Stimulated activated CD4-positive, alpha-beta T cell treated with anti-CD3 and anti-CD28 coated beads, Interleukin-12 subunit alpha, Interleukin-12 subunit beta, amount 100 ng/mL, for 48 hours (primary cell): Measurements from ENCODE around the gene VSIR.

Source experiments
- DNase-seq, 3 donors: peaks; one replicate each; pipeline ENCODE4 v3.0.0-alpha.2; 2020; ENCODE audit warnings: low read depth in 2 of 3, low spot score in 1 of 3

VSIR gene

DNA sequence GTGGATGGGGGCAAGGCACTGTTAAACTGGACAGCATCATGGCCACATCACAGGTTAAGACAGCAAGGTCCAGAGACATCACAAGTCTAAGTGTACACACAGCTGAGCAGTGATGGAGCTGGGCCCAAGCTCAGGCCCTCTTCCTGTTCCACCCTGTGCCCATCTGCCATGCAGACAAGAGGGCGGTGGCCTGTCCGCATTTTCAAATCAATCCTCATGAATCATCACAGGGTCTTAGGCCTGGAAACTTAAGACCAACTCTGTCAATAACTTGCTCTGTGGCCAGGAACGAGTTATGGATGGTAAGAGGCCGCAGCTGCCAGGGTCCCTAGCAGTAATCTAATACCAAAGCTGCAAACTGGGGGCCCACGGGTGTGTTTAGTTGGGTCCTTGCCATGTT, 56.9 kb downstream of the VSIR start:
- DNase-seq = no peak

DNA sequence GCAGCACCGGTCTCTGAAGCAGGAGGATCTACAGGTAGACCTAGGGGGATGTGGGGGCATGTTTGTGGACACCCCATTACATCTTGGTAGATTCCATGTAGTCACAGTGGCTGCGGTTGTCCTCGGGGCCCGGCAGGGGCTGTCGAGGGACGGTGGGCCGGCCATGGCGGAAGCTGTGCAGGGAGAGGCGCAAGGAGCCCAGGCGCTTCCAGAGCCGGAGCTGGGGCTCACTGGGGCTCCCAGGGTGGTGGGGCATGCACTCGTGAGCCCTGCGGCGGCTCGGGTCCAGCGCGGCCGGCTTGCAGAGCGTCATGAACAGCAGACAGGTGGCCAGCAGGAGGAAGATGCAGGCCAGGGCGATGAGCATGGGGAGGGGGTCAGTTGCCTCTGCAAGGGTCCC, 57.5 kb downstream of the VSIR start:
- DNase-seq = no peak

DNA sequence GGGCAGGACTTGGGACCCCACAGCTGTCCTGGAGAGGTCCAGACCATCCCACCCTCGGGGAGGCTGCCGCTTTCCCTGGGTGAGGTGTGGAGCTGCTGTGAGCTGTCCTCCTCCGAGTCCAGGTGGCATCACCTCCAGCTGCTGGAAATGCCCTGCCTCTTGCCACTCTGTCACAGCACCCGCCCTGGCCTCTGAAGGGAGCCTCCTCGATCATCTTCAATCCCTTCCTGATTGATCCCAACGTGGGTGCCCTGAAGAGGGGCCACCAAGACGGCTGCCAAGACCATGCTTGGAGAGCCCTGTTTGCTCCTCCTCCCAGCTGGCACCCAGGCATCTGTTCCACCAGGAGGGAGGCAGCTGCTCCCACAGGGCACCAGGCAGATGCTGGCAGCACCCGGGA, 58.3 kb downstream of the VSIR start:
- no peak for DNase-seq

DNA sequence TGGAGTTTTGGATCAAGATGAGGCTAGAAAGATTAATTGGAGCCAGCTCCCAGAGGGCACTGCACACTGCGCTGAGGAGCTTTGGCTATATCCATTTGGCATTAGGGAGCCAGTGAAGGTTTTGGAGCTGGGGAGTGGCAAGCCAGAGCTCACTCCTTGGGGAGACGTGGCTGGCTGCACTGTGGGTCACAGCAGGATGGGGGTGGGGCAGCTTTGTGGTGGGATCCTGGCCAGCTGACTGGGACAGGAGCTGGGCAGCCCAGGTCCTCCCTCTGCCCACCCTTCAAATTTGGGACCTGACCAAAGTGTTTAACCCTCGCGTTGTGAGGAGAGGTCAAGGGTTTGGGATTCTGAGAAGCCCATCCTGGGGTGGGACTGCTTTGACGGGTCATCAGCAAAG, 58.7 kb downstream of the VSIR start:
- no peak for DNase-seq

DNA sequence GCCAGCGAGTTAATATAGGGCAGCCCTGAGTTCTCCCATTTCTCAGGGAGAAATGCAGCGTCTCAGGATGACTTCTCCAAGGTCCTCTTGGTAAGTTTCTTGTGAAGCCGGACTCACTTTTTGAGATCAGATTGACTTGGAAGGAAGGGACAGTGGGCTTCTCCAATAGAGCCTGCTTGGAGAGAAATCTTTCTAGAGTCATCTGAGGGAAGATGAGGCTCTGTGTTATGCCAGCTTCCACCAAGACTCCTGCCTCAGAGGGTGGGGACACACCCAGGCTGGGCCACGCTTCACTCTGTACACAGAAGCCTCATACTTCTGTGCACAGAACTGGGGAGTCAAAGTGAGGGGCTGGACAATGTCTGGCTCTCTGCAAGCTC, 59.3 kb downstream of the VSIR start:
- no peak for DNase-seq

DNA sequence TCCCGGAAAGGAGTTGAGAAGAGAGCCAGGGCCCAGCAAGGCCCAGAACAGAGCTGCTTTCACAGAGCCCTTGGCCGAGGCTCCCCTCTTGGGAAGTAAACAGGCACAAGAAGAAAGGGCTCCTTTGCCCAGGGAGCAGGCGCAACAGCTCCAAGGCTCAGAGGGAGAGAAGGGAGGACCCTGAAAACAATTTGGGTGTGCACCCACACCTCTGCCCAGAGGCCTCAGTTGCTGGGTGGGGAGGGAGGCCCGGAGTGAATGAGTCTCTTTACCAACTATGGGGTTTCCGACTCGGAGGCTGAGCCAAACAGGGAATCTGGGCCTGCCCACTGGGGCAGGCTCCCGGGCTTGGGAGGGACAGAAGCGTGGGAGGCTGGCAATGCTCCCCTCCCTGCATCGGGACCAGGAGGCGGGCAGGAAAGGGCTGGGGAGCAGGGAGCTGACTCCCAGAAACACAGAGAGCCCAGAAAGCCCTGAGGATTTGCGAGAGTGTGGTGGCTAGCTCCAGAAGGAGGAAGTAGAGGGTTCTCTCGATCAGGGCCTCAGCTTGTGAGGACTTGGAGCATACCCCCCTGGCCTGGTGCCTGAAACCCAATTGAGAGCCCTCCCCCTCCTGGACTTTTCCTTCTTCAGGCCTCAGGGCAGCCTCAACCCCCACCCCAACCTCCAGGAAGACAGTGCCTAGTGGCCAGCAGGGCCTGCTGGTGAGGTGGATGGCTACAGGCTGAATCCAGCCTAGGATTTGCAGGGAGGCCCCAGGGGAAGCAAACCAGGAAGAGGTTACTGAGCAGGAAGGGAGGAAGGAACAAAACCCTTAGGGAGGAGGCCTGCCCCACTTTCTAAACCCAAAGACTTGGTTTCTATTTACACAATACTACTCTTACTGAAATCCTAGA, 59.9 kb downstream of the VSIR start:
- DNase-seq = peak in 1 of 3 donors; percentile 26

DNA sequence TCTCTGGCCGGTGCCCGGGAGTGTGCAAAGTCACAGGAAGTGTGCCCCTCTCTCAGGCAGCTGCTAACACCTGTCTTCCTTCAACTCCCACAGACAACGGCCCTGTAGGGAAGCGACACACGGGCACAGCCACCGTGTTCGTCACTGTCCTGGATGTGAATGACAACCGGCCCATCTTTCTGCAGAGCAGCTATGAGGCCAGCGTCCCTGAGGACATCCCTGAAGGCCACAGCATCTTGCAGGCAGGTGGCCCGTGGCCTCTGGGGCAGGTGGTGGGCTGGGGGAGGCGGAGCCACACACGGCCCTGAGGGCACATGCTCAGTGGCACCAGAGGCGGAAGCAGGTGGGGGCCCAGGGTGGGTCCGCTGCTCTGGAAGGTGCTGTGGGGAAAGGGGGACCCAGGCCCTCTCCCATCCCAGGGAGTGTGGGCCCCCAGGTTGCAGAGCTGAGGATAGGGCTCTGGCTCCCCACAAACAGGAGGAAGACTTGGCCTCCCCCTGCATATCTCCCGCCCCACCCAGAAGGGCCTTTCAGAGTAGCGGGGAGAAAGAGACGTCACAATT, 60.7 kb downstream of the VSIR start:
- no peak for DNase-seq

DNA sequence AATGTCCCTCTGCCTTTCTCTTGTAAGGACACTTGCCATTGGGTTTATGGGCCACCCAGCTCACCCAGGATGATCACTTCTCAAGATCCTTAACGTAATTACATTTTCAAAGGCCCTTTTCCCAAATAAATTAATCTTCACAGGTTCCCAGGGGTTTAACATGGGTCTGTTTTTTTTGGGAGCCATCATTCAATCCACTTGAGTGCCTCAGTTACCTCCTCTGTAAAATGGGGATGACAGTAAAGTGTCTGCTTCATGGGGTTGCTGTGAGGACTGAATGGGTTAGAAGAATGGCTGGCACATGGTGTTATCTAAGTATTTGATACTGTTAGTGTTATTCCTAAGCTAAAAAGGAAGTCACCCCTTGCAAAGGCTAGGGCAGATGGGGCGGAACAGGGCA, 61.1 kb downstream of the VSIR start:
- no peak for DNase-seq

DNA sequence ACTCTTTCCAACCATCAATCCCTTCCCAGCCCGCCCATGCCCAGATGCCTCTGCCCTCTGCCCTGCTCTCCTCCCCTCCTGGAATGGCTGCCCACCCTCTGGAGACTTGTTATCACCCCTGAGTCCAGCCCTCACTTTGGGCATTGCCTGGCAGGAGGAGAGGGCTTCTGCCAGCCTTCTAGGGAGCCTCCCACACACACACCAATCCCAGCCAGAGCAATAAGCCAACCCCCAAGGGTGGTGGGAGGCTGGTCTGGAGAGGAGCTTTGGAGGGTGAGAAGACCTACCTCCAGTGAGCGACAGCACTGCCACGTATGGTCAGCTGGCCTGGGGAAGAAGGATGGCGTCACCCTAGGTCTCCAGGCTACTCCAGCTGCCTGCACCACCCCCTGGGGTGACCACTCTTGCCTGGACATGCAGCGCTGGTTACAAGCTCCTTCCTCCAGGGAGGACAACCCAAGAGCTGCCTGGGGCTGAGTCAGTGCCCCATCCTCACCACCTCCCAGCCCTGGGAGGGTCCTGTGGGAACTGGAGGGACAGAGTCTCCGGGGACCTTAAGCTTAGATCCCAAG, 62.2 kb downstream of the VSIR start:
- DNase-seq = no peak

DNA sequence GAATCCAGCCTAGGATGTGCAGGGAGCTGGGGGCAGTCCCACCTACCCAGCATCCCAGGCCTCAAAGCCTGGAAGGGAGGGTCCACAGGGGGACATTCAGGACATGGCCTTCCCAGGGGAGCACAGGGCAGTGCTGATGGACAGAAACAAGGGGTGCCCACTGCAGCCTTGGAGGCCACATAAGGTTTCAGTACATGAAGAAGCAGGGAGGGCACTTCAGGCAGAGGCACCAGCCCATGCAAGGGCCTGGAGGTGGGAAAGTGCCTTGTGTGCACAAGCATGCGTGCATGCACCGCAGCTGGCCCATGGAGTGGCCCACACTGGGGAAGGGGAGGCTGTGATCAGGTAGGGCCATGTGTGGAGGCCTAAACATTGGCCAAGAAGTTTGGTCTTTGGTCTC, 62.8 kb downstream of the VSIR start:
- DNase-seq = no peak

DNA sequence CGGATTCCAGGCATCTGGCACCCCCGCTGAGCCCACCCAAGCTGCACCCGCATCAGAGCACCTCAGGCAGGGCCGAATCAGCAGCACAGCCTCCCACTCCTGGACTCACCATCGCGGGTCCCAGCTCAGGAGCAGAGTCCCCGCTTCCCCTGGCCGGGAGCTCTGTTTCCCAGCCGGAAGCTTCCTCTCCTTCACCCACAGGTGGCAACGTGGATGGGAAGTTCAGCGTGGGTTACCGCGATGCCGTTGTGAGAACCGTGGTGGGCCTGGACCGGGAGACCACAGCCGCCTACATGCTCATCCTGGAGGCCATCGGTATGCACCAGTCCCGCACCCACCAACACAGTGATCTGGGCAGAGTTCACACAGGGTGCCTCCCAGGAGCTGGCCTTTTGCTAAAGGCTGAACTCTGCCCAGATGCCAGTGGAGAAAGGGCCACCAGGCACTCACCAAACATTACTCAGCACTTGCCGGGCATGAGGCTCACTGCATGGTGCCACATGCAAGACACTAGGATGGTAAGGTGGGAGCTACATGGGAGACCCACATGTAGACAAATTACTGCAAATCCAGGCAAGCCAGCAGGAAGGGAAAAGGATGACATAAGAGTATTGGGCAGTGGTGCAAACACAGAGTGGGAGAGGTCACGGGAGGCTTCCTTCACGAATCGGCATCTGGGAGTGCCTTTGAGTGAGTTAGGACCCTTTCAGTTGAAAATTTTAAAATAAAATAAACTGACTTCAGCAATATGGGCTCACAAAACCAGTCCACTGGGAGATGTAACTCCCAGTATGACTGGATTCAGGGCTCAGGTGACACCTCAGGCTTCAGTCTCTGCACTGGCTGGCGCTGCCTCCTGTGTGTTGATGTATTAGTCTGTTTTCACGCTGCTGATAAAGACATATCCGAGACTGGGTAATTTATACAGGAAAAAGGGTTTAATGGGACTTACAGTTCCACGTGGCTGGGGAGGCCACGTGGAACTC, 64.1 kb downstream of the VSIR start:
- no peak for DNase-seq

DNA sequence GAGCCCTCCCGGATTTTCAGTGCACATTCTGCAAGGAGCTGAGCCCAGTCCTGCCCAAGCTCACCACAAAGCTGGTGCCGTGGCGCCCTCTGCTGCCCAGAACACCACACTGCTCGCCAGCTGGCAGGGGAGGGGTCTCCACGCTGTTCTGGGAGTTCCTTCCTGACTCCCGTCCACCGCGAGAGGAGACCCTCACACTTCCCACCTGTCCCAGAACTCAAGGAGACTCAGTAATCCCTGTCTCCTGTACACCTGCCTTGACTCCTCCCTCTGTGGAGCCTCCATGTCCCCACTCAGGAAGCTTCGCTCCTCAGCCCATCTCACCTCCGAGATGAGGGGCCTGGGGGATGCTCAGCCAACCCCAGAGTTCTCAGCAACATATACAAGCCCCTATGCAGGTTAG, 65.0 kb downstream of the VSIR start:
- peak; percentile 50 to 74 (median 62) for DNase-seq

DNA sequence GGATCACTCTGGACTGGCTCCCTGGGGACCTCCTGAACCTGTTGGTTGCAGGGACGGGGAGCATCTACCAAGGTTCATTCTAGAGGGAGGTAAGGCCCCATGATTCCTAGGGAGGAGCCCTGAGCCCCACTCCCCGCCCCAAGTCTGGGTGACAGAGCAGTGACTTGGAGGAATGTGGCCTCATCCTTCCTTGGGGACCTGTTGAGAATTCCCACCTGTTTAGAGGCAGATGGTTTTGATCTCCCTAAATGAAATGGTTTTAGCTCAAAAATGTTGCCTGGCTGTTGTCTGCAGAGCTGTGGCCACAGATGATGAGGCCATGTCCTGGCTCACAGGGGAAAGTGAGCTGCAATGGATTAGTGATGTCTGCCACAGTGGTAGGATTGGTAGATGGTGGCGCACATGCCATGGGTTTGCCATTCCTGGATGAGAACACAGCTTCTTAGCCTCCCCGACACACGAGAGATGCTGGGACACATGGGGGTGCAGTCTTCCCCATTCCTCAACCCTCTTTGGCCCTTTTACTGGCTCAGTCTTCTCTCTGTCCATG, 66.0 kb downstream of the VSIR start:
- DNase-seq = no peak

DNA sequence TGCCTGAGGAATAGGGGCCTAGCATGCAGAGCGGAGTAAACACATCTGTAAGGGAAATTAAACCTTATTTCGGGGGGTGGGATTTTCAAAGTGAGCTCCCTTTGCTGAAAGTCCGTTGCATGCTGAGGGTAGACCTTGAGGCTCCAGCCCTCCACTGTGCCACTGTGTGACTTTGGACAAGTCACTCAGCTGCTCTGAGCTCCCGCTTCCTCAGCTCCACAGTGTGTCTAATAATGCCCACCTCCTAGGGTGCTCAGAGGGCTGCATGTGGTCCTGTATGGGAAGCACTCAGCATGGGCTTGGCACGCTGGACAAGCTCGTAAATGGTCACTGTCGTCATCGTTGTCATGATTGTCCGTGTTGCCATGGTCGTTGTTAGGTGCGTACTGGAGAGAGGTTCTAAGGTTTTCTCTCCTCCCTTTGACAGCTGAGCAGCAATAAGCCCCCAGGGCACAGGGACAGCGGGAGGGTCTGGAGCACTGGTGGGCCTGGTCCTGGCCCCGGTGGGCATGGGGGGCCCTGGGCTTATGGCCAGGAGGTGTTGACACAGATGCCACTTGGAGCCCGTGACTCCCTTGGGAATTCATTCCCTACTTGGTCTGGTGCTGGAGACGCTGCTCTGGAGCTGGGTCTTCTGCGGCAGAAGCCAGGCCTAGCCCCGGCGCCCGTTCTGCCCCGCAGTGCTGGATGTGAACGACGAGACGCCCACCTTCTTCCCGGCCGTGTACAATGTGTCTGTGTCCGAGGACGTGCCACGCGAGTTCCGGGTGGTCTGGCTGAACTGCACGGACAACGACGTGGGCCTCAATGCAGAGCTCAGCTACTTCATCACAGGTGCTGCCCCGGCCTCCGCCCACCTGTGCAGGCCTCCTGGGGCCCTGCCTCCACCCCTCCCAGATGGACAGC, 66.9 kb downstream of the VSIR start:
- DNase-seq = no peak

DNA sequence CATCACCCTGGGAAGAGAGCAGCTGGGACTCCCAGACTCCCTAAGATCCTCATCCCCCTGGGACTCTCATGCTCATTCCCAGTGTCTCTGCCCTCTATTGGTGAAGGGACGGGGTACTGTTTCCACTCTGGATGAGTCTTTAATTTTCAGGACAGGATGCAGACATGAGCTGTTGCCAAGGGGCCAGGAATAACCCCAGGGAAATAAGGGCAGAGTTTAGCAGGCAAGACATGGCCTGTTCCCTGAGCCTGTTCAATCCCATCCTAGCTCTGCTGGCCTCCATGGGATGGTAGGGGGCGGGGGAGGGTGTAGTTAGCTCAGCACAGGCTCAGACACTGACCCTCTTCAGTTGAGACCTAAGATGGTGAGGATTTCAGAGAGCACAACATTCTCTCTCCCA, 67.7 kb downstream of the VSIR start:
- DNase-seq = no peak

DNA sequence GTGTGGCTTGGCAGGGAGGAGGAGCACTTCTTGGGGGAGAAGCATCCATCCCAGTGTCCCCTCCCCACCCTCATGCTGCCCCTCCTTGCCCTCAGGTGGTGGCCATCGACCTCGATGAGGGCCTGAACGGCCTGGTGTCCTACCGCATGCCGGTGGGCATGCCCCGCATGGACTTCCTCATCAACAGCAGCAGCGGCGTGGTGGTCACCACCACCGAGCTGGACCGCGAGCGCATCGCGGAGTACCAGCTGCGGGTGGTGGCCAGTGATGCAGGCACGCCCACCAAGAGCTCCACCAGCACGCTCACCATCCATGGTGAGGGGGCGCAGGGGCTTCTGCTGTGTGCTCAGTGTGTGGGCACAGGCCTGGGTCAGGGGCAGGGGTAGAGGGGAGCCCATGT, 68.5 kb downstream of the VSIR start:
- no peak for DNase-seq

DNA sequence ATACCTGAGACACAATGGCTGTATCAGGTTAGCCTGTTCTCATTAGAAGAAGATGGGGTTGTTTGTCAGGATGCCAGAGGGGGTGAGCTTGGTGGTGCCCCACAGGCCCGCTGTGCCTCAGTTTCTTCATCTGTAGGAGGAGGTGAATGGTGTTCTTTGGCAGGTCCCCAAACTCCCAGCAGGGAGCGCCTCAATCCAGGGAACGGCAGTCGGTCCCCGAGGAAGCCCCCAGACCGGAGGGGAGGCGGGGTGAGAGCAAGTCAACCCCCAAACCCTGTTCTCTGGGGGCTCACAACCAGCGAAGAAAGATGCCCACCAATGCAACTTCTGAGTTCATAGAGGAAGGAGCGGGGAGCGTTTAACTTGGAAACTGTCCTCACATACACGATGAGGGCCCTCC, 69.7 kb downstream of the VSIR start:
- no peak for DNase-seq

DNA sequence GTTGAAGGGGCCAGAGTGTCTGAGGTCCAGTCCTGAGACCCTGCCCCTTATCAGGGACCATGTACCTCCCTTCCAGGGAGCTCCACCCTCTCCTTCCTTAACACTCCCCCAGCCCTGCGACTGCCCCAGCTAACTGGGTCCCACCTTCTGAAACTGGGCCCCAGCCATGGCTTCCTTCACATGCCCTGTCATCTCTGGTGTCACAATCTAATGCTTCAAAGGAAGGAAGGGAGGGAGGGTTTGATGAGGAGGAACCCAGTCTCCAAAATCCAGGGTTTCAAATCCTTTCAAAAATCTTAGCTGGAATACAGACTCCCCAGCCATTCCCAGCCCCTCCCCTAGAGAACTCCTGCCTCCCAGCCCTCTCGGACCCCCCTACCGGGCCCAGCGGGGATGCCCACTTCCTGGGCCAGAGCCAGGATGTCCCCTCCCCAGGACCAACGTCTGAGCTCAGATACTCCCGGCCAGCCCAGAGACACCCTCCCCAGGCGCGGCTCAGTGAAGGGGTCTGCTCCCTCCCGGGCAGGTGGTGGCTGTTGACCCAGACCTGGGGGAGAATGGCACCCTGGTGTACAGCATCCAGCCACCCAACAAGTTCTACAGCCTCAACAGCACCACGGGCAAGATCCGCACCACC, 71.7 kb downstream of the VSIR start:
- DNase-seq = no peak

DNA sequence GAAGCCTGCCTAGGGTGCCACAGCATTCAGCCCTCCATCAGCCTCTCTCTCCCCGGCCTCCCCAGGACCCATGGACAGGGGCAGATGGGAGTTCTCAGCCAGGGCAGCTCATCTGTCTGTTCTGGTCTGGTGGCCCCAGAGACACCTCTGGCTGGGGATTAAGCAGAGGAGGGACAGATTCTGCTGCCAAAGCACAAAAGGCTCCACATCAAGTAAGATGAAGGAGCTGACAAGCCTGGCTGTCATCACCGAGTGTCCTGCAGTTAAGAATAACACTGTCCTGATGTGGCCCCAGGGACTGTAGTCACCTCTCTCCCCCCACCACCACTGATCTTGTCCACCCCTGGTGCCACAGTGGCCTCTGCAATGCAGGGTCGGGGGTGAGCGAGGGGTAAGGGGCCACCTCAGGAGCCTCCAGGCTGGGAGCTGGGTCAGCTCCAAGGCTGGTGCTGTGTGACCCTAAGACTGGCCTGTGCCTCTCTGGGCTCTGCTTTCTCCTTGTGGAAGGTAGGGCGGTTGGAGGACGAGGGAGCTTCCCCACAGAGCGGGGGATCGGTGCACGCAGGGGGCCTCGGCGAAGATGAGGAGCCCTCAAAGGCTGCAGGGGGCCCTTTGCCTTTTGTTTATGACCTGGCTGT, 72.5 kb downstream of the VSIR start:
- no peak for DNase-seq
